Measurements from ENCODE around the gene PAQR8. TPM values are rescaled to one million over a fixed set of nuclear protein-coding genes. Genes with fewer than 3 reads are reported as not detected.

Gene PAQR8
- total RNA-seq, 1 donor from 2014 or later, result 7.5 TPM

DNA sequence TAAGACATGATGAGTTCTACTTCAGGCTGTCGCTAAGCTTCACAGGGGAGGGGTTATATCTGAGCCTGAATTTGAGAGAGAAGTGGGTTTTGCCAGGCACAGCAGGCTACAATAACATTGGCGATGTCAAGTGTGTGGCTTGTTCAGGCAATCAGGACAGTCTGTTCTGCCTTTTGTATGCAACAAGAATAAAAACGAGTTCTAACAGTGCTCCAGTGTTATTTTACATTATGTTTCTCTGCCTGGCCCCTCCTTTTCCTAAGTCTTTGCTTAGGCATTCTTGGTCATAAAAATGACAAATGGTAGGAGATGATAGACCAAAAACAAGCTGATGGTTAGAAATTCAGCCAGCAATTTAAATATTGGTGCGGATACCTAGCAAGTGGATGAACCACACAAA is 26.8 kb downstream of the PAQR8 start:
- H3K4me1 Mint-ChIP-seq (ENCODE audit: unreplicated experiment), result no peaks in the 10 kb centered on the region
- DNase-seq (ENCODE audit: low spot score), result no peak
- no peak overlapping the region for H3K27ac Mint-ChIP-seq (ENCODE audit: unreplicated experiment)
- H3K27me3 Mint-ChIP-seq (ENCODE audit: unreplicated experiment), result no peaks in the 10 kb centered on the region
- no peaks in the 10 kb centered on the region for H3K9me3 Mint-ChIP-seq (ENCODE audit: unreplicated experiment)
- TF ChIP-seq, protein P1, sequence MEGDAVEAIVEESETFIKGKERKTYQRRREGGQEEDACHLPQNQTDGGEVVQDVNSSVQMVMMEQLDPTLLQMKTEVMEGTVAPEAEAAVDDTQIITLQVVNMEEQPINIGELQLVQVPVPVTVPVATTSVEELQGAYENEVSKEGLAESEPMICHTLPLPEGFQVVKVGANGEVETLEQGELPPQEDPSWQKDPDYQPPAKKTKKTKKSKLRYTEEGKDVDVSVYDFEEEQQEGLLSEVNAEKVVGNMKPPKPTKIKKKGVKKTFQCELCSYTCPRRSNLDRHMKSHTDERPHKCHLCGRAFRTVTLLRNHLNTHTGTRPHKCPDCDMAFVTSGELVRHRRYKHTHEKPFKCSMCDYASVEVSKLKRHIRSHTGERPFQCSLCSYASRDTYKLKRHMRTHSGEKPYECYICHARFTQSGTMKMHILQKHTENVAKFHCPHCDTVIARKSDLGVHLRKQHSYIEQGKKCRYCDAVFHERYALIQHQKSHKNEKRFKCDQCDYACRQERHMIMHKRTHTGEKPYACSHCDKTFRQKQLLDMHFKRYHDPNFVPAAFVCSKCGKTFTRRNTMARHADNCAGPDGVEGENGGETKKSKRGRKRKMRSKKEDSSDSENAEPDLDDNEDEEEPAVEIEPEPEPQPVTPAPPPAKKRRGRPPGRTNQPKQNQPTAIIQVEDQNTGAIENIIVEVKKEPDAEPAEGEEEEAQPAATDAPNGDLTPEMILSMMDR (IDR thresholded peaks at IDR 0.05; ENCODE audit: unreplicated experiment), result no peak
- peaks cover 3% of the 10 kb centered on the region for H3K36me3 Mint-ChIP-seq (ENCODE audit: low read depth, unreplicated experiment)
- H3K4me3 Mint-ChIP-seq (ENCODE audit: unreplicated experiment), result no peak overlapping the region

DNA sequence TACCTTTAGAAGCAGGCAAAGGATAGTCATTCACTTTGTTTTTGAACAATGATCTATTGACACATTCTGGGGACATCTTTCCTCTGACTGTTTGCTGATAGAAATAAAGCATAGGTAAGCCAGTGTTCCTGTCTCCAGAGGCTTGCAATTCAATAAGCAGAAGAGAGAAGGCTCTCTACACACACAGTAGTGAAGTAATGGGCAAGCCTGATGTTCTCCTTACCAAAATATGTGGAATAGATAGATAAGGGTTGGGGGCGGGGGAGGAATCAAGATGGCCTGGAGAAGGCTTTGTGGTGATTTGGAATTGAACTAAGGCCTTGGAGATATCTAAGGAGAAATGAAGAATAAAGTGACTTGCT is 27.3 kb downstream of the PAQR8 start:
- H3K27me3 Mint-ChIP-seq (ENCODE audit: unreplicated experiment), result no peaks in the 10 kb centered on the region
- H3K27ac Mint-ChIP-seq (ENCODE audit: unreplicated experiment), result no peak overlapping the region
- DNase-seq (ENCODE audit: low spot score), result no peak
- no peaks in the 10 kb centered on the region for H3K9me3 Mint-ChIP-seq (ENCODE audit: unreplicated experiment)
- no peak overlapping the region for H3K4me3 Mint-ChIP-seq (ENCODE audit: unreplicated experiment)
- no peaks in the 10 kb centered on the region for H3K36me3 Mint-ChIP-seq (ENCODE audit: low read depth, unreplicated experiment)
- H3K4me1 Mint-ChIP-seq (ENCODE audit: unreplicated experiment), result no peaks in the 10 kb centered on the region
- TF ChIP-seq, protein P1 (IDR thresholded peaks at IDR 0.05; ENCODE audit: unreplicated experiment), result no peak

DNA sequence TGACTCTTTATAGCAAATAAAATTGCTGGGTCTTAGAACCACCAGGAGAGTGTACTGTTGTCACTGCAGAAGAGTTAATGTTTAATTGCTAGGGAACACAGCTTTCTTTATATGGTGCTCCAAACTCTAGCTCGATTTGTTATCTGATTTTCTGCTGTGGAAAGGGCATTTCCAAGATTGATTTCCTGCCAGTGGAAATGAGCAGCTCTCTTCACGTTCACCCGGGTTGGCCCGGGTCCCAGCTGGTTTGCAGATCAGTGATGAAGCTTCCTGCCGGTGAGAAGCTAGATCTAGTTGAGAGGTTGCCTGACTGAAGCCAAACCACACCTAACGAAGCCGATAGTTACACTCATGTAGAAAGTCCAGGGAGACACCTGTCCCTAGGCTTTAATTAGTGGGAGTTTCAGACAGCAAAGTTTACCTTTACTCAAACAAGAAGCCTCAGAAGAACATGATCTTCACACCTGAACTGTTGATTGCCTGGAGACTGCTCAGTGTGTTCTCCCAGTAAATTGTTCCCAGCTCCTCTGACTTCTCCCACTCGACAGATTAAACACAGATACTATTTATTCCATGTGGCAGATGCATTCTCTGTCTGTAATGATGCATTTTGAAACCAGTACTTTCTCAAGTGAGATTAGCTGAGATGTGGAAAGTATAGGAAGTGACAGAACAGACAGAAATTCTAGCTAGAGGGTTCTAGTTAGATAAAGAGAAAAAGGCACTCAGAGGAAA is 27.8 kb downstream of the PAQR8 start:
- Mint-ChIP-seq H3K36me3 (ENCODE audit: low read depth, unreplicated experiment) (no peaks in the 10 kb centered on the region), H3K4me1 (ENCODE audit: unreplicated experiment) (no peaks in the 10 kb centered on the region), H3K27ac (ENCODE audit: unreplicated experiment) (no peak overlapping the region), H3K9me3 (ENCODE audit: unreplicated experiment) (no peaks in the 10 kb centered on the region), H3K4me3 (ENCODE audit: unreplicated experiment) (no peak overlapping the region), H3K27me3 (ENCODE audit: unreplicated experiment) (no peaks in the 10 kb centered on the region)
- no peak for DNase-seq (ENCODE audit: low spot score)
- TF ChIP-seq, protein P1 (IDR thresholded peaks at IDR 0.05; ENCODE audit: unreplicated experiment), result no peak

DNA sequence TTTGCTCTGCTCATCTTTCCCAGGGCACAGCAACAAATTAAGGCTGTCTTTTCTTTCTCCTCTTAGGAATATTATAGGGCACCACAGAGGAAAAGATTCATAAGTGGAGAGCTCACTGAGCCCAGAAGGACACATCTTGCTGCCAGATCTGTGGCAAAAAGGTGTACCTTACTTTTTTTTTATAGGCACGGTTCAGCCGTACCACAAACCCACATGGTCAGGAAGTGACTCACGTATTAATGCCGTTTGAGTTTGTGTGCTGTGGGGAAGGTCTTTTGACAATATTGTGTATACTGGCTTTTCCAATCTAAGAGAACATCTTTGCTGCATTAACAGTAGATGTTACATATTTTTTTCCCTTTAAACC is 28.4 kb downstream of the PAQR8 start:
- peaks cover 2% of the 10 kb centered on the region for H3K4me1 Mint-ChIP-seq (ENCODE audit: unreplicated experiment)
- H3K36me3 Mint-ChIP-seq (ENCODE audit: low read depth, unreplicated experiment), result no peaks in the 10 kb centered on the region

DNA sequence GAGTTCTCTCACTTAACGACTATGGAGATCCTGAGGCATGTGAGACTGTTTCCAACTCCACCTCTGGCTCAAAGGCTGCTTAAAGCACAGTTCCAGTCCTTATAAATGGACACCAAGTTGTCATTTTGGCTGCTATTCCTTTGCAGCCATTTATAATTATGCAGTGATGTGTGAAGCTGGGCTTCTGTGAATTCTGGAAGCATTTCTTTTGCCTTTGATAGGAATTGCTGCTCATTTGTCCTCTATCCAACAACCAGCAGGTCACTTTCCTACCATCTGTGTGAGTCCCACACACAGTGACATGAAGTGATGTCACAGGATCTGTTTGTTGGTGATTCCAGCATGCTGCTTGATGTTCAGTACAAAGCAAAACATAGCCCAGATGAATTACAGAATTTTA is 29.6 kb downstream of the PAQR8 start:
- Mint-ChIP-seq H3K27ac (ENCODE audit: unreplicated experiment) (no peak overlapping the region), H3K36me3 (ENCODE audit: low read depth, unreplicated experiment) (no peaks in the 10 kb centered on the region), H3K4me3 (ENCODE audit: unreplicated experiment) (no peak overlapping the region), H3K4me1 (ENCODE audit: unreplicated experiment) (peaks cover 13% of the 10 kb centered on the region), H3K27me3 (ENCODE audit: unreplicated experiment) (no peaks in the 10 kb centered on the region), H3K9me3 (ENCODE audit: unreplicated experiment) (no peaks in the 10 kb centered on the region)
- TF ChIP-seq, protein P1 (IDR thresholded peaks at IDR 0.05; ENCODE audit: unreplicated experiment), result no peak
- no peak for DNase-seq (ENCODE audit: low spot score)

More for the DNA sequence above, 28.4 kb downstream of the PAQR8 start:
- H3K4me3 Mint-ChIP-seq (ENCODE audit: unreplicated experiment), result no peak overlapping the region
- H3K27ac Mint-ChIP-seq (ENCODE audit: unreplicated experiment), result no peak overlapping the region
- H3K9me3 Mint-ChIP-seq (ENCODE audit: unreplicated experiment), result no peaks in the 10 kb centered on the region
- H3K27me3 Mint-ChIP-seq (ENCODE audit: unreplicated experiment), result no peaks in the 10 kb centered on the region
- no peak for DNase-seq (ENCODE audit: low spot score)
- TF ChIP-seq, protein P1 (IDR thresholded peaks at IDR 0.05; ENCODE audit: unreplicated experiment), result no peak

Measured in endothelial cell (in vitro differentiated cells).